ENCODE data around the gene KCNE2.

GRCh38 chr21:34348890-34349519, 14.8 kb upstream of the KCNE2 start:
- no peak for TF ChIP-seq CTCF (IDR thresholded peaks at IDR 0.05; ENCODE audit: low read depth, low read length)
- TF ChIP-seq EZH2phosphoT487 (IDR thresholded peaks at IDR 0.05; ENCODE audit: low read depth), result no peak

Data from OCI-LY3 (cell line).